Measurements from ENCODE around the gene CARM1.
"Not testable (repeated sequence)": the region's sequence is repeated elsewhere in the genome, so short reads cannot be mapped to it uniquely, and the experiment has no call there.

Gene CARM1

DNA sequence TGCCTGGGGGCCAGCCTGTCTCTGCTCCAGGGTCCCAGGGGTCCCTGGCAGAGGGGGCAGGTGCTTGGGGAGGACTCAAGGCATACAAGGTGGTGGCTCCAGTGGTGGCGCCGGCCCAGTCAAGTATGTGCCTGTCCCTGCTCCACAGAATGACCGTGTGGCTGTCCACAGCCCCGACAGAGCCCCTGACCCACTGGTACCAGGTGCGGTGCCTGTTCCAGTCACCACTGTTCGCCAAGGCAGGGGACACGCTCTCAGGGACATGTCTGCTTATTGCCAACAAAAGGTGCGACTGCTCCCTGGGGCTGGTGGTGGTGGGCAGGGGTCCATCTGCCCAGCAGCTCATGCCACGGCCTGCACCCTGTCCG is 48.9 kb downstream of the CARM1 start:
- no peak for TF ChIP-seq ZNF274 (IDR thresholded peaks at IDR 0.05; ENCODE audit: low read depth, low read length)
- no peak overlapping the region for H3K4me3 ChIP-seq (ENCODE audit: low read length)

DNA sequence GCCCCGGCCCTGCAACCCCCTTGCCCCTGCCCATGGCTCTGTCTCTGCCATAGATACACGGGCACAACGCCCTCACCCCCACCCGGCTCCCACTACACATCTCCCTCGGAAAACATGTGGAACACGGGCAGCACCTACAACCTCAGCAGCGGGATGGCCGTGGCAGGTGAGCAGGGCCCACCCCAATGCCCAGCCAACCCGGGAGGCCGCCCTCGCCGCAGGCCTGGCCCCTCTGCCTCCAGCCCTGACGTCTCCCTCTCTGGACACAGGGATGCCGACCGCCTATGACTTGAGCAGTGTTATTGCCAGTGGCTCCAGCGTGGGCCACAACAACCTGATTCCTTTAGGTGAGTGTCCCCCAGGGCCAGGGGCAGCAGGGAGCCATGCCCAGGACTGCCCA is 49.4 kb downstream of the CARM1 start:
- TF ChIP-seq ZNF274 (IDR thresholded peaks at IDR 0.05; ENCODE audit: low read depth, low read length) = no peak
- no peak overlapping the region for H3K4me3 ChIP-seq (ENCODE audit: low read length)

DNA sequence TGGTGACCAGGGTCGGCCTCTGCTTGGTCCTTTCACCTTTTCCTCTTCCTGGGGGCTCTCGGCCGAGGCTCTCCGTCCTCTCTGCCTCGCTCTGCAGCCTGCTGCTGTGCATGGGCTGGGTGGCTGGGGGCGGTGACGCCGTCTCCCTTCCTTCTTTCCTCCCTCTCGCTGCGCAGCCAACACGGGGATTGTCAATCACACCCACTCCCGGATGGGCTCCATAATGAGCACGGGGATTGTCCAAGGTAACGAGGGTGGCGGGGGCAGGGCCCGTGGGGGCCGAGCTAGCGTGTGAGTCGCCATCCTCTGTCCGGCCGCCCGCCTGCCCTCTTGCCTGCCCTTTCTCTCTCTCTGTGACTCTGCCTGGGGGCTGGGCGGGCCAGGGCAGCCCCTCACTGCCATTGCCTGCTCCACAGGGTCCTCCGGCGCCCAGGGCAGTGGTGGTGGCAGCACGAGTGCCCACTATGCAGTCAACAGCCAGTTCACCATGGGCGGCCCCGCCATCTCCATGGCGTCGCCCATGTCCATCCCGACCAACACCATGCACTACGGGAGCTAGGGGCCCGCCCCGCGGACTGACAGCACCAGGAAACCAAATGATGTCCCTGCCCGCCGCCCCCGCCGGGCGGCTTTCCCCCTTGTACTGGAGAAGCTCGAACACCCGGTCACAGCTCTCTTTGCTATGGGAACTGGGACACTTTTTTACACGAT is 50.0 kb downstream of the CARM1 start:
- no peak overlapping the region for H3K4me3 ChIP-seq (ENCODE audit: low read length)
- no peak for TF ChIP-seq ZNF274 (IDR thresholded peaks at IDR 0.05; ENCODE audit: low read depth, low read length)

DNA sequence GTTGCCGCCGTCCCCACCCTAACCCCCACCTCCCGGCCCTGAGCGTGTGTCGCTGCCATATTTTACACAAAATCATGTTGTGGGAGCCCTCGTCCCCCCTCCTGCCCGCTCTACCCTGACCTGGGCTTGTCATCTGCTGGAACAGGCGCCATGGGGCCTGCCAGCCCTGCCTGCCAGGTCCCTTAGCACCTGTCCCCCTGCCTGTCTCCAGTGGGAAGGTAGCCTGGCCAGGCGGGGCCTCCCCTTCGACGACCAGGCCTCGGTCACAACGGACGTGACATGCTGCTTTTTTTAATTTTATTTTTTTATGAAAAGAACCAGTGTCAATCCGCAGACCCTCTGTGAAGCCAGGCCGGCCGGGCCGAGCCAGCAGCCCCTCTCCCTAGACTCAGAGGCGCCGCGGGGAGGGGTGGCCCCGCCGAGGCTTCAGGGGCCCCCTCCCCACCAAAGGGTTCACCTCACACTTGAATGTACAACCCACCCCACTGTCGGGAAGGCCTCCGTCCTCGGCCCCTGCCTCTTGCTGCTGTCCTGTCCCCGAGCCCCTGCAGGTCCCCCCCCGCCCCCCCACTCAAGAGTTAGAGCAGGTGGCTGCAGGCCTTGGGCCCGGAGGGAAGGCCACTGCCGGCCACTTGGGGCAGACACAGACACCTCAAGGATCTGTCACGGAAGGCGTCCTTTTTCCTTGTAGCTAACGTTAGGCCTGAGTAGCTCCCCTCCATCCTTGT is 50.7 kb downstream of the CARM1 start:
- H3K4me3 ChIP-seq (ENCODE audit: low read length) = no peak overlapping the region
- TF ChIP-seq ZNF274 (IDR thresholded peaks at IDR 0.05; ENCODE audit: low read depth, low read length) = no peak

DNA sequence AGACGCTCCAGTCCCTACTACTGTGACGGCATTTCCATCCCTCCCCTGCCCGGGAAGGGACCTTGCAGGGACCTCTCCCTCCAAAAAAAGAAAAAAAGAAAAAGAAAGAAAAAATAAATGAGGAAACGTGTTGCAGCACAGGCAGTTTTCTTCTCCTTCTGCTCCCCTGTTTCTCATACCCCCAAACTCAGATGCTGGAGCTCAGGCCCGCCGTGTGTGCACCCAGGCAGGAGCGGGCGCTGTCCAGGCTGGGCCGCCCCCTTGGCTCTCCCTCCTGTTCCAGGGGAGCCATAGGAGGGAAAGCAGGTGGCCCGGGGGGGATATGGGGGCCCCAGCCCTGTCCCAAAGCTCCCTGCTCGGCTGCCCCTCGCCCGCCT is 51.3 kb downstream of the CARM1 start:
- no peak for TF ChIP-seq ZNF274 (IDR thresholded peaks at IDR 0.05; ENCODE audit: low read depth, low read length)
- H3K4me3 ChIP-seq (ENCODE audit: low read length) = no peak overlapping the region

DNA sequence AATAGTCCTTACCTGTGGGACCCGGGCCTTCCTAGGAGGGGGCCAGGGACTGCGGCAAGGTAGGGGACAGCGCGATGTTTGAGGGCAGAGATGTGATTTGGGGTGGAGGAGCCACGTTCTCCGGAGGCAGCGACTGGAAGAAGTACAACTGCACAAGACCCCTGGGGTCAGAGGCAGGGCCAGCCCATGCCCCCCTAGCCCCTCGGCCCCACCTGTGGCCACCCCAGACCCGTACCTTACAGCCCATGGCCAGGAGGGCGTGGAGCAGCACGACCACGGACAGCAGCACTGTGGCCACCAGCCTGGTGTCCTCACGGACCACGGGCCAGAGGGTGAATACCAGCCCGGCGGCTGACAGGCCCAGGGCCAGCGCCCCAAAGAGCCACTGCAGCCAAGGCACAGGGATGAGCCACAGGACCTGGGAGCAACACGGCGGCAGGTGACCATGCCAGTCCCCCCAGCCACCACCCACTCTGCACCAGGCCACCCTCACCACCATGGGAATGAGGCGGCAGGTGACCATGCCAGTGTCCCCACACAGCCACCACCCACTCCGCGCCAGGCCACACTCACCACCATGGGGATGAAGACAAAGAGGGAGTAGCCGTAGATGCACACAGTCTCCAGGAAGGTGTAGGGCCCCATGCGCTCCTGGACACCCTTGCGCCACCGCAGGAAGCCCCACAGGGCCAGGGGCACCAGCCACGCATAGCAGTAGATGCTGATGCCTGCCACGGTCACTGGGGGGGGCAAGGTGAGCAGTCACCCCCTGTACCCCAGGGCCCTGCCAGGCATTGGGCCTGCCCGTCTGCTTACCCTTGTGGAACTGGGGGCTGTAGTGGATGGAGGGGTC is 52.1 kb downstream of the CARM1 start:
- no peak for TF ChIP-seq ZNF274 (IDR thresholded peaks at IDR 0.05; ENCODE audit: low read depth, low read length)
- no peak overlapping the region for H3K4me3 ChIP-seq (ENCODE audit: low read length)

DNA sequence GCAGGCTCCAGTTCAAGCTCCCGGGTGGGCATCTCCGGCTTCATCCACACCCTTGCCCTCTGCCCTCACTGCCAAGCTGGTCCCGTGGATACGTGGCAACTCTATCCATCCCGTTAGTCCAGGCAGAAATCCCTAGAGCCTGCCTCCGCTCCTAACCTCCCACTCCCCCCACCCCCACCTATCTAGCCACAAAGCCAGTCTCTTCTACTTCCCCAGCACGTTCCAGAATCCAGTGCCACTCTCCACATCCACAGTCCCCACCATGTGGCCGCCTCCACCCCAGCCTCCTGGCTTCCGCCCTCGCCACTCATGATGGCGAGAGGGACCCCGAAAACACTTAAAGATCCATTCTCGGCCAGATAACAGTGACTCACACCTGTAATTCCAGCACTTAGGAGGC is 53.2 kb downstream of the CARM1 start:
- TF ChIP-seq ZNF274 (IDR thresholded peaks at IDR 0.05; ENCODE audit: low read depth, low read length) = no peak
- H3K4me3 ChIP-seq (ENCODE audit: low read length) = no peak overlapping the region

DNA sequence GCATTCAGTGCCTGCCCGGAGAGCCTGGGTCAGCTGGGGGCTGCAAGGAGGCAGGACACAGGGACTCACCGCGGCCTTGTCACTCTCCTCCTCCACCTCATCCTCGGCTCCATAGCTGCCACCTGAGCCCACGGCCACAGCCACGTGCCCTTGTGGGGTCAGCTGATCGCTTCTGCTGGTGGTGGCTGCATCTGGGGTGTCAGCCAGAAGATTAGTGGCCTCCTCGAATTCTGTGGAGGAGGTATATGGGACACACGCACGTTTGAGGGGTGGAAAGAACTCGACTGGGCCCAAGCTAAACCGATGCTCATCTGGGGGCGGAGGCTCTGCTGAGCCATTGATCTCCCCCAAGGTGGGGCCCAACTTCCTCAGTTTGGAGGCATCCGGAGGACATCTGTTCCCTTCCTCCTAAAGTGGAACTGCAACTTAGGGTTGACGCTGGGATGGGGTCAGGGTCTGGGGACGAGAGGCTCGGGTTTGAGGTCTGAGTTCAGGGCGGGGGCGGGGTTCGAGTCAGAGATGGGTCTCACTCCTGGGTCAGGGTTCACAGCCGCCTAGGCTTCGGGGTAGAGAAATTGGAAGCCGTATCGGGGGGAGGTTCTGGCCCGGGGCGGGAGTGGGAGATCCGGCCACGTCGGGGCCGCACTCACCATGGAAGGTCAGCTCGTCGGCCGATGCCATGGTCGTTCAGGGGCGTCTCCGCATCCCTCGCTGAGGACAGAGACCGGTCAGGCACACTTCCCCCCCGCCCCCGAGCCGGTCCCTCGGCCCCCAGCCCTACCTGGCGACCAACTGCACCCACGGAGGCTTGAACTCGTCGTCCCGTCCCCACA is 56.6 kb downstream of the CARM1 start:
- TF ChIP-seq ZNF274 (IDR thresholded peaks at IDR 0.05; ENCODE audit: low read depth, low read length) = no peak
- H3K4me3 ChIP-seq (ENCODE audit: low read length) = peak overlapping the region; percentile 84

DNA sequence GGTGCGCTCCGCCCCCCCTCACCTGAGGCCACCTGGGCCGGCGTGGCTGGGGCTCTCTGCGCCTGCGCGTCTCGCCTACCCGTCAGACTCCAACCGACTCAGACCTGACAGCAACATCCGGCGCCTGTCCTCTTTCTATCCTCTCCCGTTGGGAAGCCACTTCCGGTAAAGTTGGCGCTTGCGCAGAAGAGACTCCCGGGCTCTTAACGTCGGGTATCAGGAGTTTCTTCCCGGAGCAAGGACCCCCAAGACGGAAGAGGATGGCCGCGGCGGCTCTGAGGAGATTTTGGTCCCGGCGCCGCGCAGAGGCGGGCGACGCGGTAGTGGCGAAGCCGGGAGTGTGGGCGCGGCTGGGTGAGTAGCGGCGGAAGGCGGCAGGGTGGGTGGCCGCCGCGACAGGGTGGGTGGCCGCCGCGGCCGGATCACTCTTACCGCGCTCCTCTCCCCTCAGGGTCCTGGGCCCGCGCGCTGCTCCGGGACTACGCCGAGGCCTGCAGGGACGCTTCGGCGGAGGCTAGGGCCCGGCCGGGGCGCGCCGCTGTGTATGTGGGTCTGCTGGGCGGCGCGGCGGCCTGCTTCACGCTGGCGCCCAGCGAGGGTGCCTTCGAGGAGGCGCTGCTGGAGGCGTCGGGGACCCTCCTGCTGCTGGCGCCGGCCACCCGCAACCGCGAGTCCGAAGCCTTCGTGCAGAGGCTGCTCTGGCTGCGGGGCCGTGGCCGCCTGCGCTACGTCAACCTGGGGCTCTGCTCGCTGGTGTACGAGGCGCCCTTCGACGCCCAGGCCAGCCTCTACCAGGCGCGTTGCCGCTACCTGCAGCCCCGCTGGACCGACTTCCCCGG is 57.4 kb downstream of the CARM1 start, which contains the start of the genes TIMM29 and YIPF2:
TIMM29 (plus strand) TSS at position 249 of the 839 bp plus-strand sequence; CDS start at position 261, 12 bp downstream.
YIPF2 (minus strand) TSS at position 77 of the 839 bp plus-strand sequence. CDS start 229 bp downstream, outside the sequence.
- peak within 1 kb of the TSS; percentile 84 for H3K4me3 ChIP-seq (ENCODE audit: low read length)
- TF ChIP-seq ZNF274 (IDR thresholded peaks at IDR 0.05; ENCODE audit: low read depth, low read length) = no peak

DNA sequence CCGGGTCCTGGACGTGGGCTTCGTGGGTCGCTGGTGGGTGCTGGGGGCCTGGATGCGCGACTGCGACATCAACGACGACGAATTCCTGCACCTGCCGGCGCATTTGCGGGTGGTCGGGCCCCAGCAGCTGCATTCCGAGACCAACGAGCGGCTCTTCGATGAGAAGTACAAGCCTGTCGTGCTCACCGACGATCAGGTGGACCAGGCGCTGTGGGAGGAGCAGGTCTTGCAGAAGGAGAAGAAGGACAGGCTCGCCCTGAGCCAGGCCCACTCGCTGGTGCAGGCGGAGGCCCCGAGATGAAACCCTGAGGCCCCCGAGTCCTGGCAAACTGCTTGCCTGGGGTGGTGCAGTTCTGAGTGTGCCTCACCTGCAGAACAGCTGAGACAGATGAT is 58.0 kb downstream of the CARM1 start:
- no peak for TF ChIP-seq ZNF274 (IDR thresholded peaks at IDR 0.05; ENCODE audit: low read depth, low read length)
- peak overlapping the region; percentile 84 for H3K4me3 ChIP-seq (ENCODE audit: low read length)

DNA sequence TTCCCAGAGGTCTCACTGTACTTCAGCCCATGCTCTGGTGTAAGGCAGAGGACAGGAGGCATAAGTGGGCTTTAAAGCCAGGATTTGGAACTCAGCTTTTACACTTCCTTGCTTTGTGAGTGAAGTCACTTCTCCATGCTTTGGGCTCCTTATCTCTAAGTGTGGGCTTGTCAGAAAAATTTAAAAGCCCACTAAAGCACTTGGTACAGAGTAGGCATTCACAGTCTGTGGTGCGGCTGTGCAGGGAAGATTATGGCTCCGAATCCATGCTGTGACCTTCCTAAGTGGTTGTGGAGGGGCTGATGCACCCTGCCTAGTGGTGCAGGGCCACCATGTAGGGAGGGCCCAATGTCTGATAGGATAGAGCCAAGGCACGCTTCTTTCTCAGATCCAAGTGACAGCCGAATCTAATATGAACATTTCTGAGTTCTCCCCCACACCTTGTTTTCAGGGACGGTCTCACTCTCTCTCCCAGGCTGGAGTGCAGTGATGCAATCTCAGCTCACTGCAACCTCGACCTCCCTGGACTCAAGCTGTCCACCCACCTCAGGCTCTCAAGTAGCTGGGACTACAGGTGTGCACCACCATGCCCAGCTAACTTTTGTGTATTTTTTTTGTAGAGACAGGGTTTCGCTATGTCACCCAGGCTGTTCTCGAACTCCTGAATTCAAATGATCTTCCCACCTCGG is 64.2 kb downstream of the CARM1 start:
- no peak overlapping the region for H3K4me3 ChIP-seq (ENCODE audit: low read length)
- TF ChIP-seq ZNF274 (IDR thresholded peaks at IDR 0.05; ENCODE audit: low read depth, low read length) = no peak

DNA sequence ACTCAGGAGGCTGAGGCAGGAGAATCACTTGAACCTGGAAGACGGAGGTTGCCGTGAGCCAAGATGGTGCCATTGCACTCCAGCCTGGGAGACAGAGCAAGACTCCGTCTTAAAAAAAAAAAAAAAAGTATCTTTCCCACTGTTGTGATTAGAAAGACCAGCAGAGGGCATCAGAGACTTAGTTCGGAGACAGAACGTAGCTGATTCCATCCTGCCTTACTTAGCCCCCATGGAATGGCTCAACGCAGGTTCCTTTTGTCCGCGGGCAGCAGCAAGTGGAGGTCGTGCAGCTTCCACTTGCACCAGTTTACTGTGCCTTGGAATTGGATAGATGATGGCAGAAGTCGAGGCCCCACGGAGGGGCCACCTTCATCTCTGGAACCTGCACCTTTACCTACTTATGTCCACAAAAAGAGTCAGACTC is 65.3 kb downstream of the CARM1 start:
- no peak overlapping the region for H3K4me3 ChIP-seq (ENCODE audit: low read length)
- no peak for TF ChIP-seq ZNF274 (IDR thresholded peaks at IDR 0.05; ENCODE audit: low read depth, low read length)

DNA sequence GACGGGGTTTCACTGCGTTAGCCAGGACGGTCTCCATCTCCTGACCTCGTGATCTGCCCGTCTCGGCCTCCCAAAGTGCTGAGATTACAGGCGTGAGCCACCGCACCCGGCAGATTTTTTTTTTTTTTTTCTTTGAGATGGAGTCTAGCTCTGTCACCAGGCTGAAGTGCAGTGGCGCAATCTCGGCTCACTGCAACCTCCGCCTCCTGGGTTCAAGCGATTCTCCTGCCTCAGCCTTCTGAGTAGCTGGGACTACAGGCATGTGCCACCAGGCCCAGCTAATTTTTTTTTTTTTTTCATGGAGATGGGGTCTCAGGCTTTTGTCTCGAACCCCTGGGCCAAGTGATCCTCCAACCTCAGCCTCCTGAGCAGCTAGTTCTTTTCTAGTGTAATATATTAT is 70.3 kb downstream of the CARM1 start:
- H3K4me3 ChIP-seq (ENCODE audit: low read length) = not testable (repeated sequence)

DNA sequence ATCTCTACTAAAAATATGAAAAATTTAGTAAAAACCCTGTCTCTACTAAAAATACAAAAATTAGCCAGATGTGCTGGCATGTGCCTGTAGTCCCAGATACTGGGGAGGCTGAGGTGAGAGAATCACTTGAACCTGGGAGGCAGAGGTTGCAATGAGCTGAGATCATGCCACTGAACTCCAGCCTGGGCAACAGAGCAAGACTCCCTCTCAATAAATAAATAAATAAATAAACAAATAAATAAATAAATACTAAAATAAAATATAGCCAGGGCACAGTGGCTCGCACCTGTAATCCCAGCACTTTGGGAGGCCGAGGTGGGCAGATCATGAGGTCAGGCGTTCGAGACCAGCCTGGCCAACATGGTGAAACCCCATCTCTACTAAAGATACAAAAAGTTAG is 72.1 kb downstream of the CARM1 start:
- H3K4me3 ChIP-seq (ENCODE audit: low read length) = not testable (repeated sequence)
